GM21390 (cell line): ENCODE results near the gene ADARB1.

Source experiments
- ATAC-seq: cut with Tn5 transposase; IDR thresholded peaks from one replicate; pipeline ENCODE4 v1.9.1; 2021; ENCODE audit not compliant: unreplicated experiment

ADARB1 gene

GRCh38 chr21:45037986-45038385, 36.4 kb upstream of the ADARB1 start:
- ATAC-seq, result no peak

GRCh38 chr21:45039317-45040156, 34.8 kb upstream of the ADARB1 start:
- ATAC-seq, result no peak

- no peak for ATAC-seq
Measured at GRCh38 chr21:45040157-45040711, 34.1 kb upstream of the ADARB1 start.

GRCh38 chr21:45040739-45041138, 33.6 kb upstream of the ADARB1 start:
- ATAC-seq, result no peak

- no peak for ATAC-seq
Measured at GRCh38 chr21:45041351-45041805, 33.0 kb upstream of the ADARB1 start.

- no peak for ATAC-seq
Measured at GRCh38 chr21:45041984-45042663, 32.3 kb upstream of the ADARB1 start.

GRCh38 chr21:45042664-45043161, 31.7 kb upstream of the ADARB1 start:
- ATAC-seq, result no peak

- no peak for ATAC-seq
Measured at GRCh38 chr21:45043541-45044020, 30.8 kb upstream of the ADARB1 start.

GRCh38 chr21:45045481-45045880, 28.9 kb upstream of the ADARB1 start:
- ATAC-seq, result no peak

- no peak for ATAC-seq
Measured at GRCh38 chr21:45047257-45047656, 27.1 kb upstream of the ADARB1 start.

GRCh38 chr21:45048026-45048698, 26.2 kb upstream of the ADARB1 start:
- ATAC-seq, result no peak

- no peak for ATAC-seq
Measured at GRCh38 chr21:45048968-45049367, 25.4 kb upstream of the ADARB1 start.

GRCh38 chr21:45049714-45050344, 24.6 kb upstream of the ADARB1 start:
- ATAC-seq, result no peak

- ATAC-seq, result no peak
Measured at GRCh38 chr21:45050345-45050796, 24.0 kb upstream of the ADARB1 start.

GRCh38 chr21:45050797-45051489, 23.4 kb upstream of the ADARB1 start:
- no peak for ATAC-seq

- ATAC-seq, result no peak
Measured at GRCh38 chr21:45051580-45052434, 22.6 kb upstream of the ADARB1 start.

- ATAC-seq, result no peak
Measured at GRCh38 chr21:45052960-45053359, 21.4 kb upstream of the ADARB1 start.

GRCh38 chr21:45053561-45054226, 20.7 kb upstream of the ADARB1 start:
- ATAC-seq, result no peak
